Mesenchymal stem cell (in vitro differentiated cells and primary cell): ENCODE measurements around the gene SPINT2.

Experiments used
- DNase-seq: peaks from one replicate; pipeline ENCODE4 v3.0.0-alpha.2; 2013
- H2AFZ ChIP-seq: one replicate; pipeline ENCODE4 v1.6.1; 2013; ENCODE audit warnings: low read depth, mild to moderate bottlenecking, control low read depth, inconsistent platforms, low read length, moderate library complexity
- H2AK5ac ChIP-seq: 2 replicates; pipeline ENCODE4 v1.6.1; 2013; ENCODE audit warnings: low read length, moderate library complexity, mild to moderate bottlenecking, inconsistent platforms; ENCODE audit not compliant: severe bottlenecking
- H2BK120ac ChIP-seq: one replicate; pipeline ENCODE4 v1.6.1; 2013; ENCODE audit warnings: low read depth, mild to moderate bottlenecking, inconsistent platforms, low read length, moderate library complexity
- H2BK12ac ChIP-seq, 2 experiments: one replicate each; pipeline ENCODE4 v1.6.1; 2013; ENCODE audit warnings: inconsistent platforms in 2 of 2, low read length in 2 of 2, mild to moderate bottlenecking in 2 of 2, moderate library complexity in 2 of 2, control low read depth in 1 of 2
- H2BK15ac ChIP-seq: one replicate; pipeline ENCODE4 v1.6.1; 2013; ENCODE audit warnings: mild to moderate bottlenecking, low read depth, inconsistent platforms; ENCODE audit not compliant: poor library complexity, severe bottlenecking
- H2BK5ac ChIP-seq: 2 replicates; pipeline ENCODE4 v1.6.1; 2013; ENCODE audit warnings: low read depth, mild to moderate bottlenecking, low read length, control low read depth, inconsistent platforms; ENCODE audit not compliant: poor library complexity, severe bottlenecking
- H3K14ac ChIP-seq, 2 experiments: one replicate each; pipeline ENCODE4 v1.6.1; 2013; ENCODE audit warnings: inconsistent platforms in 2 of 2, low read length in 2 of 2, control low read depth in 1 of 2, mild to moderate bottlenecking in 1 of 2, moderate library complexity in 1 of 2
- H3K18ac ChIP-seq, 2 experiments: one replicate each; pipeline ENCODE4 v1.6.1; 2013; ENCODE audit warnings: inconsistent platforms in 2 of 2, low read length in 2 of 2, control low read depth in 1 of 2, low read depth in 1 of 2, mild to moderate bottlenecking in 1 of 2
- H3K23ac ChIP-seq, 2 experiments: one replicate each; pipeline ENCODE4 v1.6.1; 2013; ENCODE audit warnings: inconsistent platforms in 2 of 2, low read length in 2 of 2, mild to moderate bottlenecking in 2 of 2, moderate library complexity in 2 of 2, control low read depth in 1 of 2
- H3K27ac ChIP-seq: 2 replicates; pipeline ENCODE4 v1.5.1; 2013; ENCODE audit warnings: mild to moderate bottlenecking, moderate library complexity, low read length, control low read depth, inconsistent platforms; ENCODE audit not compliant: poor library complexity, severe bottlenecking
- H3K27me3 ChIP-seq, 2 experiments: 2 replicates each; pipeline versions ENCODE4 v1.6.1 to v1.7.0; 2013; ENCODE audit warnings: low read length in 2 of 2, mild to moderate bottlenecking in 2 of 2, moderate library complexity in 2 of 2, control low read depth in 1 of 2, inconsistent platforms in 1 of 2; ENCODE audit not compliant: control insufficient read depth in 1 of 2, insufficient read depth in 1 of 2
- H3K36me3 ChIP-seq, 2 experiments: 2 replicates each; pipeline versions ENCODE4 v1.6.1 to v1.7.0; 2013; ENCODE audit warnings: low read length in 2 of 2, control low read depth in 1 of 2, inconsistent platforms in 1 of 2, low read depth in 1 of 2, mild to moderate bottlenecking in 1 of 2; ENCODE audit not compliant: insufficient read depth in 2 of 2, control insufficient read depth in 1 of 2
- H3K4ac ChIP-seq, 2 experiments: one replicate each; pipeline ENCODE4 v1.6.1; 2013; ENCODE audit warnings: inconsistent platforms in 2 of 2, low read length in 2 of 2, mild to moderate bottlenecking in 2 of 2, moderate library complexity in 2 of 2, control low read depth in 1 of 2, low read depth in 1 of 2
- H3K4me1 ChIP-seq: 2 replicates; pipeline ENCODE4 v1.6.1; 2013; ENCODE audit warnings: low read depth, low read length, control low read depth; ENCODE audit not compliant: control insufficient read depth, insufficient read depth
- H3K4me2 ChIP-seq: 2 replicates; pipeline ENCODE4 v1.6.1; 2013; ENCODE audit warnings: low read length, mild to moderate bottlenecking, inconsistent platforms; ENCODE audit not compliant: poor library complexity, severe bottlenecking
- H3K4me3 ChIP-seq, 2 experiments: 2 replicates each; pipeline versions ENCODE4 v1.5.1 to v1.7.0; 2013; ENCODE audit warnings: low read length in 2 of 2, mild to moderate bottlenecking in 2 of 2, control low read depth in 1 of 2, low read depth in 1 of 2; ENCODE audit not compliant: insufficient read depth in 1 of 2
- H3K79me1 ChIP-seq: replicated peaks from 2 replicates; pipeline ENCODE4 v1.6.1; 2013; ENCODE audit warnings: mild to moderate bottlenecking, control low read depth, low read length, inconsistent platforms; ENCODE audit not compliant: poor library complexity, severe bottlenecking
- H3K9ac ChIP-seq: 2 replicates; pipeline ENCODE4 v1.7.0; 2013; ENCODE audit warnings: mild to moderate bottlenecking, low read length, moderate library complexity
- H3K9me3 ChIP-seq: 2 replicates; pipeline ENCODE4 v1.7.0; 2013; ENCODE audit warnings: mild to moderate bottlenecking, low read length; ENCODE audit not compliant: control insufficient read depth
- H4K8ac ChIP-seq: one replicate; pipeline ENCODE4 v1.6.1; 2013; ENCODE audit warnings: inconsistent platforms, mild to moderate bottlenecking, low read length, moderate library complexity
- H4K91ac ChIP-seq: one replicate; pipeline ENCODE4 v1.6.1; 2013; ENCODE audit warnings: mild to moderate bottlenecking, low read length, inconsistent platforms
- WGBS: methylation state at CpG from one replicate; pipeline ENCODE4 v1.1.7; 2013; ENCODE audit warnings: mixed read lengths; 5-methylcytosine and 5-hydroxymethylcytosine counted together

Gene SPINT2

GRCh38 chr19:38309615-38310278 is 45.4 kb downstream of the SPINT2 start:
- no peak overlapping the region for H2AK5ac ChIP-seq
- H3K4me1 ChIP-seq, result peaks cover 12% of the 10 kb centered on the region
- H2BK12ac ChIP-seq, result no peak overlapping the region
- H3K9me3 ChIP-seq, result no peaks in the 10 kb centered on the region
- H3K36me3 ChIP-seq, result peaks cover 15 to 48% of the 10 kb centered on the region in 2 experiments
- H3K23ac ChIP-seq, result no peak overlapping the region
- H3K4me3 ChIP-seq, result no peak overlapping the region
- no peaks in the 10 kb centered on the region for H3K27me3 ChIP-seq
- no peak overlapping the region for H2AFZ ChIP-seq
- H3K79me1 ChIP-seq, result peaks cover 27% of the 10 kb centered on the region
- H4K91ac ChIP-seq, result no peak overlapping the region
- H2BK120ac ChIP-seq, result no peak overlapping the region
- H3K4ac ChIP-seq, result no peak overlapping the region
- no peak overlapping the region for H3K18ac ChIP-seq
- no peak for DNase-seq
- H4K8ac ChIP-seq, result no peak overlapping the region
- H3K14ac ChIP-seq, result no peak overlapping the region
- H2BK5ac ChIP-seq, result no peak overlapping the region
- no peak overlapping the region for H3K4me2 ChIP-seq
- 100% methylated on average over 3 of the region's 3 CpGs for WGBS
- H3K27ac ChIP-seq, result no peak overlapping the region
- no peak overlapping the region for H3K9ac ChIP-seq
- H2BK15ac ChIP-seq, result no peak overlapping the region

DNA sequence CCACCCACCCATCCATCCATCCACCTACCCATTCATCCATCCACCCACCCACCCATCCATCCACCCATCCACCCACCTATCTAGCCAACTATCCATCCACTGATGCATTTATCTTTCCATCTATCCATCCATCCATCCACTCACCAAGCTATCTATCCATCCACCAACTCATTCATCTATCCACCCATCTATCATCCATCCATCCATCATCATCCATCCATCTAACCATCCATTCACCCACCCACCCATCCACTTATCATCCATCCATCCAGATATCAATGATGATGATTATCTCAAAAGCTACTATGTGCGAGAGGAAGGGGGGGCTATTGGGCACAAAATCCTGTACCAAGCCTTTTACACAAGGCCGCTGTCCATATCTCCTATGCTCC is 45.9 kb downstream of the SPINT2 start:
- DNase-seq, result no peak
- Histone ChIP-seq H3K4me1 (peaks cover 11% of the 10 kb centered on the region), H3K4me3 (no peak overlapping the region), H3K4me2 (no peak overlapping the region), H4K8ac (no peak overlapping the region), H3K9me3 (no peaks in the 10 kb centered on the region), H3K36me3 (peaks cover 15 to 43% of the 10 kb centered on the region in 2 experiments), H2BK120ac (no peak overlapping the region), H3K27me3 (no peaks in the 10 kb centered on the region), H2BK12ac (no peak overlapping the region), H3K4ac (no peak overlapping the region), H3K27ac (no peak overlapping the region), H3K23ac (no peak overlapping the region), H3K18ac (no peak overlapping the region), H2AK5ac (no peak overlapping the region), H4K91ac (no peak overlapping the region), H2AFZ (no peak overlapping the region), H2BK5ac (no peak overlapping the region), H2BK15ac (no peak overlapping the region), H3K79me1 (peaks cover 30% of the 10 kb centered on the region), H3K9ac (no peak overlapping the region), H3K14ac (no peak overlapping the region)
- WGBS, result 95% methylated on average over 2 of the region's 2 CpGs

DNA sequence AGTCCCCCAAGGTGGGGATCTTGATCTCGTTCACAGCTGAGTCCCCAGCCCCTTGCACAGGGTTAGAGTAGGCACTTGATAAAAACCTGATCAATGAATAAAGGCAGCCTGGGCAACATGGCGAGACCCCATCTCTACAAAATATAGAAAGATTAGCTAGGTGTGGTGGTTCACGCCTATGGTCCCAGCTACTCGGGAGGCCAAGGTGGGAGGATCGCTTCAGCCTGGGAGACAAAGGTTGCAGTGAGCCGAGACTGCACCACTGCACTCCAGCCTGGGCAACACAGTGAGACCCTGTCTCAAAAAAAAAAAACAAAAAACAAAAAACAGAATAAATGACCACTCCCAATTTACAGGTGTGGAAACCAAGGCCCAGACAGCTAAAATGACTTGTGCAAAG is 46.6 kb downstream of the SPINT2 start:
- Histone ChIP-seq H3K79me1 (peaks cover 32% of the 10 kb centered on the region), H3K18ac (no peak overlapping the region), H3K4me3 (no peak overlapping the region), H4K91ac (no peak overlapping the region), H3K4me2 (no peak overlapping the region), H3K9me3 (no peaks in the 10 kb centered on the region), H3K9ac (no peak overlapping the region), H2BK5ac (no peak overlapping the region), H4K8ac (no peak overlapping the region), H3K36me3 (peaks cover 15 to 36% of the 10 kb centered on the region in 2 experiments), H2AFZ (no peak overlapping the region), H2BK15ac (no peak overlapping the region), H3K14ac (no peak overlapping the region), H3K4ac (no peak overlapping the region), H3K27ac (no peak overlapping the region), H2AK5ac (no peak overlapping the region), H3K27me3 (no peaks in the 10 kb centered on the region), H3K23ac (no peak overlapping the region), H2BK12ac (no peak overlapping the region), H3K4me1 (peaks cover 12% of the 10 kb centered on the region), H2BK120ac (no peak overlapping the region)
- no peak for DNase-seq
- 97% methylated on average over 6 of the region's 6 CpGs for WGBS

GRCh38 chr19:38315657-38316476 is 51.5 kb downstream of the SPINT2 start, which contains the start of gene YIF1B:
YIF1B (minus strand) TSS chr19:38315947; CDS start chr19:38315917, 30 bp downstream.
- Histone ChIP-seq H3K4me2 (peak within 1 kb of the TSS; percentile 97), H2AFZ (peak within 1 kb of the TSS; percentile 36), H3K4me1 (peaks cover 24% of the 10 kb centered on the region), H3K14ac (peak within 1 kb of the TSS in 1 of 2 experiments; percentile 57), H3K4ac (peak within 1 kb of the TSS in 1 of 2 experiments; percentile 97), H2BK15ac (no peak within 1 kb of the TSS), H2BK120ac (no peak within 1 kb of the TSS), H3K4me3 (peak within 1 kb of the TSS; percentile 77 to 84), H3K23ac (no peak within 1 kb of the TSS), H3K18ac (peak within 1 kb of the TSS; percentile 83 to 95), H2BK12ac (peak within 1 kb of the TSS in 1 of 2 experiments; percentile 79), H4K8ac (peak within 1 kb of the TSS; percentile 98), H2AK5ac (peak within 1 kb of the TSS; percentile 72), H3K79me1 (peaks cover 24% of the 10 kb centered on the region), H4K91ac (peak within 1 kb of the TSS; percentile 92), H3K9ac (peak within 1 kb of the TSS; percentile 92), H3K27me3 (peaks cover 0 to 15% of the 10 kb centered on the region in 2 experiments), H3K9me3 (no peaks in the 10 kb centered on the region), H3K36me3 (no peaks in the 10 kb centered on the region), H2BK5ac (no peak within 1 kb of the TSS), H3K27ac (peak within 1 kb of the TSS; percentile 29)
- WGBS, result under 1% methylated on average over 34 of the region's 64 CpGs
- peak; percentile 97 for DNase-seq
